SK-N-SH (cell line): ENCODE results near the gene DNMBP. TPM values are rescaled to one million over a fixed set of nuclear protein-coding genes. Genes with fewer than 3 reads are reported as not detected.

ENCODE experiments used
- CTCF ChIA-PET: fragments of 300-600, 350-600 bp; formaldehyde crosslinking; extraction: SDS; loops from one replicate; lab custom pipeline; 2021; lab: Yijun Ruan, JAX
- POLR2A ChIA-PET: fragments of 350-600 bp; sonication (Branson Sonifier 250); formaldehyde crosslinking; extraction: SDS; loops from one replicate; lab custom pipeline; 2020; ENCODE audit warnings: antibody characterized with exemption, inconsistent platforms; lab: Yijun Ruan, JAX
- DNase-seq: peaks from one replicate; pipeline ENCODE4 v3.0.0; 2012
- H2AFZ ChIP-seq: fragments of 200-600 bp; sonication (generic); 2 replicates; pipeline ENCODE4 v1.8.1; 2016; ENCODE audit warnings: antibody characterized with exemption, mild to moderate bottlenecking, low read depth
- H3F3A ChIP-seq: fragments of 200-600 bp; sonication (generic); replicated peaks from 2 replicates; pipeline ENCODE3; 2016; ENCODE audit warnings: antibody characterized with exemption, mild to moderate bottlenecking; ENCODE audit not compliant: insufficient read depth
- H3K27ac ChIP-seq, 2 experiments: fragments of 200-500 bp in 1 of 2; fragments of 200-600 bp in 1 of 2; sonication (Bioruptor generic) in 1 of 2; sonication (generic), shearing (Covaris generic) in 1 of 2; 2 replicates each; pipeline versions ENCODE4 v1.5.1 to v1.6.1; 2014 to 2016; ENCODE audit warnings: low read depth in 2 of 2, inconsistent platforms in 1 of 2, low read length in 1 of 2, mild to moderate bottlenecking in 1 of 2, mixed read lengths in 1 of 2
- H3K27me3 ChIP-seq: fragments of 200-600 bp; sonication (generic), shearing (Covaris generic); 2 replicates; pipeline ENCODE4 v1.6.1; 2016; ENCODE audit warnings: mixed run types; ENCODE audit not compliant: insufficient read depth
- H3K36me3 ChIP-seq, 2 experiments: fragments of 200-500 bp in 1 of 2; fragments of 200-600 bp in 1 of 2; sonication (Bioruptor generic) in 1 of 2; sonication (generic) in 1 of 2; replicated peaks in 1 of 2; 2 replicates each; pipeline versions ENCODE3 to v1.5.1; 2014 to 2016; ENCODE audit warnings: low read length in 1 of 2, mild to moderate bottlenecking in 1 of 2; ENCODE audit not compliant: insufficient read depth in 2 of 2, control insufficient read depth in 1 of 2
- H3K4me1 ChIP-seq, 2 experiments: fragments of 200-500 bp in 1 of 2; fragments of 200-600 bp in 1 of 2; sonication (Bioruptor generic) in 1 of 2; sonication (generic), shearing (Covaris generic) in 1 of 2; 2 replicates each; pipeline versions ENCODE4 v1.5.1 to v1.6.1; 2014 to 2016; ENCODE audit warnings: low read depth in 1 of 2, low read length in 1 of 2, mixed run types in 1 of 2; ENCODE audit not compliant: insufficient read depth in 2 of 2, control insufficient read depth in 1 of 2
- H3K4me2 ChIP-seq: fragments of 200-600 bp; sonication (generic), shearing (Covaris generic); 2 replicates; pipeline ENCODE4 v1.6.1; 2017; ENCODE audit warnings: mixed run types
- H3K4me3 ChIP-seq, 2 experiments: fragments of 200-500 bp in 1 of 2; fragments of 200-600 bp in 1 of 2; sonication (Bioruptor generic) in 1 of 2; sonication (generic), shearing (Covaris generic) in 1 of 2; 2 replicates each; pipeline versions ENCODE4 v1.5.1 to v1.8.1; 2014 to 2016; ENCODE audit warnings: low read depth in 2 of 2, inconsistent platforms in 1 of 2, low read length in 1 of 2, mild to moderate bottlenecking in 1 of 2, mixed read lengths in 1 of 2, moderate library complexity in 1 of 2
- H3K79me2 ChIP-seq: fragments of 200-600 bp; sonication (generic); 2 replicates; pipeline ENCODE4 v1.8.1; 2017; ENCODE audit warnings: mild to moderate bottlenecking; ENCODE audit not compliant: insufficient read depth
- H3K9ac ChIP-seq: fragments of 200-600 bp; sonication (generic); 2 replicates; pipeline ENCODE4 v1.6.1; 2017; ENCODE audit warnings: mixed run types
- H3K9me2 ChIP-seq: fragments of 200-600 bp; sonication (generic); 2 replicates; pipeline ENCODE4 v1.6.1; 2017; ENCODE audit warnings: mixed run types
- H3K9me3 ChIP-seq: fragments of 200-600 bp; sonication (generic); 2 replicates; pipeline ENCODE4 v1.6.1; 2017; ENCODE audit warnings: mixed run types, mild to moderate bottlenecking, moderate library complexity
- H4K20me1 ChIP-seq: fragments of 200-600 bp; sonication (generic); 2 replicates; pipeline ENCODE4 v1.6.1; 2017; ENCODE audit warnings: mild to moderate bottlenecking, mixed run types; ENCODE audit not compliant: insufficient read depth
- ELF1 ChIP-seq: IDR thresholded peaks from 2 replicates; pipeline ENCODE4 v1.4.0; 2012
- FOXJ3 ChIP-seq: sonication (generic); formaldehyde crosslinking; IDR thresholded peaks from 2 replicates; pipeline ENCODE4 v1.5.1; 2020; ENCODE audit warnings: mild to moderate bottlenecking, missing genetic modification reagents
- POLR2AphosphoS5 ChIP-seq: IDR thresholded peaks from 2 replicates; pipeline ENCODE4 v1.6.1; 2012; ENCODE audit warnings: low read depth, low read length
- SMC3 ChIP-seq: IDR thresholded peaks from 2 replicates; pipeline ENCODE4 v1.6.1; 2012; ENCODE audit warnings: low read depth, low read length, improper control_type of control experiment
- TCF12 ChIP-seq: IDR thresholded peaks from 2 replicates; pipeline ENCODE4 v1.4.0; 2012
- YY1 ChIP-seq: IDR thresholded peaks from 2 replicates; pipeline ENCODE4 v1.4.0; 2012; ENCODE audit warnings: low read depth, mild to moderate bottlenecking
- WGBS: methylation state at CpG from one replicate; pipeline ENCODE4 v1.1.6; 2017; ENCODE audit warnings: low lambda C conversion rate; 5-methylcytosine and 5-hydroxymethylcytosine counted together
- polyA plus RNA-seq, 3 experiments: library from polyadenylated mRNA; depleted of rRNA; stranded (reverse); fragments of >200 nt; gene quantifications; 2 replicates each; pipeline ENCODE4 v1.2.3, GENCODE V29; 2012
- TF ChIP-seq, protein P1 (sequence below): fragments of 200-600 bp; sonication (generic); IDR thresholded peaks from 2 replicates; pipeline ENCODE4 v1.6.1; 2017; ENCODE audit warnings: antibody characterized with exemption, mild to moderate bottlenecking, moderate library complexity
- TF ChIP-seq, protein P2 (sequence below): IDR thresholded peaks from 2 replicates; pipeline ENCODE4 v1.4.0; 2012; ENCODE audit warnings: low read depth, borderline replicate concordance

The DNMBP gene
- polyA plus RNA-seq, 1 of the 3 experiments (the other 2 are of a cell fraction): 40.2 TPM

DNA sequence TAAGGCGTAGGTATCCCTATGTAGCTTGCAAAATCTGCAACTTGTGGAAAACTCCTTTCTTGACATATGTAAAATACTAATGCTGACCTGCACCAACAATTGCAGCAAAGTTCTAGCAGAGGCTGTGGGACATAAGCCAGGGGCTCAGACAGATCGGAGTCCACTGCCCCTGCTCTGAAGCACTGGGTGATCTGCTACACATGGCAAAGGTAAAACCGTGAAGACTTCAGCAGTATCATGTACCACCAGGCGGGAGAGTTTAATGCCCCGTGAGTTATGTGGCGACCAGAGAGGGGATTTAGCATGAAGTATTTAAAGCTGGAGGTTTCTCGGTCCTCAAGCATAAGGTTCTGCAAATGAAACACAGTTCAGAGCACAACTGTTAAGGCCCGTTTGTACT is 150.9 kb downstream of the DNMBP start:
- POLR2A ChIA-PET: no interaction called here
- H3K9ac ChIP-seq: no peak overlapping the region
- no peak overlapping the region for H3K4me2 ChIP-seq
- no peaks in the 10 kb centered on the region for H3K27me3 ChIP-seq
- no peaks in the 10 kb centered on the region for H3K79me2 ChIP-seq
- H3K27ac ChIP-seq: no peak overlapping the region
- H3K4me3 ChIP-seq: no peak overlapping the region
- H3K9me3 ChIP-seq: no peaks in the 10 kb centered on the region
- H3K36me3 ChIP-seq: no peaks in the 10 kb centered on the region
- DNase-seq: no peak
- no peaks in the 10 kb centered on the region for H3K9me2 ChIP-seq
- no peak for TF ChIP-seq SMC3
- no peak for TF ChIP-seq POLR2AphosphoS5
- no peak for TF ChIP-seq YY1
- TF ChIP-seq, protein P1, sequence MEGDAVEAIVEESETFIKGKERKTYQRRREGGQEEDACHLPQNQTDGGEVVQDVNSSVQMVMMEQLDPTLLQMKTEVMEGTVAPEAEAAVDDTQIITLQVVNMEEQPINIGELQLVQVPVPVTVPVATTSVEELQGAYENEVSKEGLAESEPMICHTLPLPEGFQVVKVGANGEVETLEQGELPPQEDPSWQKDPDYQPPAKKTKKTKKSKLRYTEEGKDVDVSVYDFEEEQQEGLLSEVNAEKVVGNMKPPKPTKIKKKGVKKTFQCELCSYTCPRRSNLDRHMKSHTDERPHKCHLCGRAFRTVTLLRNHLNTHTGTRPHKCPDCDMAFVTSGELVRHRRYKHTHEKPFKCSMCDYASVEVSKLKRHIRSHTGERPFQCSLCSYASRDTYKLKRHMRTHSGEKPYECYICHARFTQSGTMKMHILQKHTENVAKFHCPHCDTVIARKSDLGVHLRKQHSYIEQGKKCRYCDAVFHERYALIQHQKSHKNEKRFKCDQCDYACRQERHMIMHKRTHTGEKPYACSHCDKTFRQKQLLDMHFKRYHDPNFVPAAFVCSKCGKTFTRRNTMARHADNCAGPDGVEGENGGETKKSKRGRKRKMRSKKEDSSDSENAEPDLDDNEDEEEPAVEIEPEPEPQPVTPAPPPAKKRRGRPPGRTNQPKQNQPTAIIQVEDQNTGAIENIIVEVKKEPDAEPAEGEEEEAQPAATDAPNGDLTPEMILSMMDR: no peak
- TF ChIP-seq TCF12: no peak
- TF ChIP-seq, protein P2, sequence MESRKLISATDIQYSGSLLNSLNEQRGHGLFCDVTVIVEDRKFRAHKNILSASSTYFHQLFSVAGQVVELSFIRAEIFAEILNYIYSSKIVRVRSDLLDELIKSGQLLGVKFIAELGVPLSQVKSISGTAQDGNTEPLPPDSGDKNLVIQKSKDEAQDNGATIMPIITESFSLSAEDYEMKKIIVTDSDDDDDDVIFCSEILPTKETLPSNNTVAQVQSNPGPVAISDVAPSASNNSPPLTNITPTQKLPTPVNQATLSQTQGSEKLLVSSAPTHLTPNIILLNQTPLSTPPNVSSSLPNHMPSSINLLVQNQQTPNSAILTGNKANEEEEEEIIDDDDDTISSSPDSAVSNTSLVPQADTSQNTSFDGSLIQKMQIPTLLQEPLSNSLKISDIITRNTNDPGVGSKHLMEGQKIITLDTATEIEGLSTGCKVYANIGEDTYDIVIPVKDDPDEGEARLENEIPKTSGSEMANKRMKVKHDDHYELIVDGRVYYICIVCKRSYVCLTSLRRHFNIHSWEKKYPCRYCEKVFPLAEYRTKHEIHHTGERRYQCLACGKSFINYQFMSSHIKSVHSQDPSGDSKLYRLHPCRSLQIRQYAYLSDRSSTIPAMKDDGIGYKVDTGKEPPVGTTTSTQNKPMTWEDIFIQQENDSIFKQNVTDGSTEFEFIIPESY: no peak
- TF ChIP-seq, all 33 proteins: peak for 0
- H3K4me1 ChIP-seq: no peaks in the 10 kb centered on the region
- 95% methylated on average over 7 of the region's 8 CpGs for WGBS
- CTCF ChIA-PET: interaction anchor here (1.0 to 10.6 kb wide), 8 partner anchors 9 to 193 kb away, joined by 3 to 89 read pairs (median 6); partner anchors contain the start of gene DNMBP
- no peaks in the 10 kb centered on the region for H3F3A ChIP-seq
- no peak overlapping the region for H2AFZ ChIP-seq
- H4K20me1 ChIP-seq: no peaks in the 10 kb centered on the region

DNA sequence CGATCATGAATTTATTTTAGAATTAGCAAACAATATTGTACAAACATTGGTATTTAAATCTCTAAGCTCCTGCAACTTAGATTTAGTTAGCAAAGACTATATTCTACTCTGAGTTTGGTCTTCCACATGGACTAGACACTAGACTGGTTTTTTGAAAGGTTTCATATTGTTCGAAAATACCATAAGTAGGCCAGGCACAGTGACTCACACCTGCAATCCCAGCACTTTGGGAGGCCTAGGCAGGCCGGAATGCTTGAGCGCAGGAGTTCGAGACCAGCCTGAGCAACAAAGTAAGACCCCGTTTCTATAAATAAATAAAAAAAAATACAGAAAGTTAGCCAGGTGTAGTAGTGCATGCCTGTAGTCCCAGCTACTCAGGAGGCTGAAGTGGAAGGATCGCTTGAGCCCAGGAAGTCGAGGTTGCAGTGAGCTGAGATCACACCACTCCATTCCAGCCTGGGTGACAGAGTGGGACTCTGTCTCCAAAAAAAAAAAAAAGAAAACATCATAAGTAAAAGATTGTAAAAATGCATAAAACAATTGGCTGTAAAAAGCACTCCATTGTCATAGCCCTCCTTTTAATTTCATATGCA is 154.2 kb downstream of the DNMBP start:
- no peak overlapping the region for H3K4me2 ChIP-seq
- H3F3A ChIP-seq: no peaks in the 10 kb centered on the region
- H2AFZ ChIP-seq: no peak overlapping the region
- no peak overlapping the region; a peak in 1 of 4 replicates for H3K27ac ChIP-seq
- ChIA-PET CTCF (interaction anchor here (1.0 to 10.6 kb wide), 7 partner anchors 9 to 663 kb away, joined by 3 to 108 read pairs (median 3); partner anchors contain the start of gene DNMBP), POLR2A (no interaction called here)
- DNase-seq: no peak
- TF ChIP-seq ELF1 (no peak), FOXJ3 (CRISPR knock-in tag) (no peak)
- TF ChIP-seq, protein P1: no peak
- no peaks in the 10 kb centered on the region for H3K27me3 ChIP-seq
- no peaks in the 10 kb centered on the region for H3K9me2 ChIP-seq
- no peak overlapping the region for H3K4me3 ChIP-seq
- no peaks in the 10 kb centered on the region for H4K20me1 ChIP-seq
- no peak overlapping the region for H3K9ac ChIP-seq
- WGBS: 90% methylated on average over 8 of the region's 8 CpGs
- no peaks in the 10 kb centered on the region for H3K79me2 ChIP-seq
- H3K36me3 ChIP-seq: no peaks in the 10 kb centered on the region
- no peaks in the 10 kb centered on the region for H3K9me3 ChIP-seq
- H3K4me1 ChIP-seq: no peaks in the 10 kb centered on the region
